Neuronal stem cell (in vitro differentiated cells): Measurements from ENCODE around the gene TWF2.

Experiments
- DNase-seq: peaks from one replicate; pipeline ENCODE4 v3.0.0-alpha.2; 2013; ENCODE audit warnings: low spot score
- H2AFZ ChIP-seq: one replicate; pipeline ENCODE4 v1.6.1; 2013; ENCODE audit warnings: mild to moderate bottlenecking, low read length, inconsistent platforms
- H2AK5ac ChIP-seq: 2 replicates; pipeline ENCODE4 v1.6.1; 2013; ENCODE audit warnings: low read depth, mild to moderate bottlenecking, inconsistent platforms, low read length, moderate library complexity, mixed read lengths
- H2BK120ac ChIP-seq: 2 replicates; pipeline ENCODE4 v1.6.1; 2013; ENCODE audit warnings: low read depth, mild to moderate bottlenecking, inconsistent platforms, low read length, moderate library complexity, mixed read lengths
- H2BK12ac ChIP-seq: one replicate; pipeline ENCODE4 v1.6.1; 2013; ENCODE audit warnings: low read length, inconsistent platforms
- H2BK15ac ChIP-seq: 2 replicates; pipeline ENCODE4 v1.6.1; 2013; ENCODE audit warnings: mild to moderate bottlenecking, low read length, inconsistent platforms, mixed read lengths
- H2BK5ac ChIP-seq: one replicate; pipeline ENCODE4 v1.6.1; 2013; ENCODE audit warnings: inconsistent platforms, mild to moderate bottlenecking, low read length, moderate library complexity
- H3K14ac ChIP-seq: one replicate; pipeline ENCODE4 v1.6.1; 2013; ENCODE audit warnings: low read length, inconsistent platforms
- H3K18ac ChIP-seq: 2 replicates; pipeline ENCODE4 v1.6.1; 2013; ENCODE audit warnings: low read length, inconsistent platforms
- H3K23ac ChIP-seq: 2 replicates; pipeline ENCODE4 v1.6.1; 2013; ENCODE audit warnings: low read depth, mild to moderate bottlenecking, mixed read lengths, low read length, inconsistent platforms; ENCODE audit not compliant: poor library complexity
- H3K27ac ChIP-seq: replicated peaks from 3 replicates; pipeline ENCODE4 v1.5.1; 2013; ENCODE audit warnings: low read length, inconsistent platforms
- H3K27me3 ChIP-seq, 3 experiments: 2 replicates each; pipeline ENCODE4 v1.6.1; 2013; ENCODE audit warnings: low read length in 3 of 3, mild to moderate bottlenecking in 2 of 3, inconsistent platforms in 1 of 3, low read depth in 1 of 3, mixed read lengths in 1 of 3, moderate library complexity in 1 of 3; ENCODE audit not compliant: control insufficient read depth in 3 of 3, insufficient read depth in 3 of 3
- H3K36me3 ChIP-seq, 2 donors: replicated peaks in 1 of 2; 2 replicates each; pipeline ENCODE4 v1.6.1; 2013; ENCODE audit warnings: low read length in 2 of 2; ENCODE audit not compliant: control insufficient read depth in 2 of 2, insufficient read depth in 2 of 2
- H3K4ac ChIP-seq: 2 replicates; pipeline ENCODE4 v1.6.1; 2013; ENCODE audit warnings: inconsistent platforms, mild to moderate bottlenecking, low read length, moderate library complexity
- H3K4me1 ChIP-seq, 2 donors: 1 replicate in 1 of 2; 2 replicates in 1 of 2; pipeline ENCODE4 v1.6.1; 2013; ENCODE audit warnings: low read length in 2 of 2, low read depth in 1 of 2; ENCODE audit not compliant: control insufficient read depth in 2 of 2, insufficient read depth in 1 of 2
- H3K4me2 ChIP-seq: one replicate; pipeline ENCODE4 v1.6.1; 2013; ENCODE audit warnings: mild to moderate bottlenecking, low read length, inconsistent platforms; ENCODE audit not compliant: insufficient read depth, poor library complexity, severe bottlenecking
- H3K4me3 ChIP-seq, 2 donors: 2 replicates each; pipeline ENCODE4 v1.5.1; 2013; ENCODE audit warnings: low read length in 2 of 2, mild to moderate bottlenecking in 2 of 2, inconsistent platforms in 1 of 2, moderate library complexity in 1 of 2
- H3K79me1 ChIP-seq: one replicate; pipeline ENCODE4 v1.6.1; 2013; ENCODE audit warnings: low read depth, mild to moderate bottlenecking, inconsistent platforms, low read length, moderate library complexity
- H3K9ac ChIP-seq: one replicate; pipeline ENCODE4 v1.6.1; 2013; ENCODE audit warnings: mild to moderate bottlenecking, low read depth, low read length, inconsistent platforms; ENCODE audit not compliant: poor library complexity
- H3K9me3 ChIP-seq, 2 donors: replicated peaks in 1 of 2; 2 replicates each; pipeline versions ENCODE3 to v1.6.1; 2013; ENCODE audit warnings: low read length in 2 of 2, mild to moderate bottlenecking in 2 of 2, inconsistent platforms in 1 of 2, low read depth in 1 of 2, mixed read lengths in 1 of 2, moderate library complexity in 1 of 2; ENCODE audit not compliant: control insufficient read depth in 2 of 2, insufficient read depth in 1 of 2
- H4K8ac ChIP-seq: one replicate; pipeline ENCODE4 v1.6.1; 2013; ENCODE audit warnings: low read depth, mild to moderate bottlenecking, inconsistent platforms, low read length, moderate library complexity
- H4K91ac ChIP-seq: one replicate; pipeline ENCODE4 v1.6.1; 2013; ENCODE audit warnings: low read length, low read depth, mild to moderate bottlenecking, inconsistent platforms; ENCODE audit not compliant: poor library complexity
- WGBS, 2 donors: extraction: QIAGEN DNeasy Blood & Tissue Kit; methylation state at CpG; one replicate each; pipeline ENCODE4 v1.1.7; 2013; ENCODE audit warnings: missing lambda C conversion rate in 2 of 2, mixed read lengths in 1 of 2; ENCODE audit not compliant: insufficient read length in 2 of 2, insufficient replicate concordance in 1 of 2; ENCODE audit errors: extremely low coverage in 2 of 2; 5-methylcytosine and 5-hydroxymethylcytosine counted together

Gene TWF2

DNA sequence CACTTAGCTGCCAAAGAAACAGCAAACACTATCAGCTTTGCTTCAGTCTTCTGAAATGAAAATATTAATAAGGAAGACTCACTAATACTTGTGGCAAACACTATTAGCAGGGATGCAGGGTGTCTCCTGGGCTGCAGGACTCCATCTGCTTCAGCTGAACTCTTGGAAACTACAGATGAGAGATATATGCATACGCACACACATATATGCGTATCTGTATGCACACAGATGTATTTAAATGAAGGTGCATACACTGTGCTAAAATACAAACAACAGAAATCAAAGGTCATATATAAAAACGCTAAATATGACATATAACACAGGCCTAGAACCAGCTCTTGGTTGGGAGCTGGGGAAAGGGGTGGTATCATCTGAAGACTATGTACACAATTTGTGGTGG lies 17.2 kb upstream of the TWF2 start:
- no peak overlapping the region for H3K14ac ChIP-seq
- no CpG with 5 or more reads among the region's 3 CpGs for WGBS, 2 donors
- H3K4ac ChIP-seq, result no peak overlapping the region
- H2BK12ac ChIP-seq, result no peak overlapping the region
- H3K27ac ChIP-seq, result no peak overlapping the region
- H3K79me1 ChIP-seq, result no peaks in the 10 kb centered on the region
- H3K18ac ChIP-seq, result no peak overlapping the region
- no peak overlapping the region for H3K23ac ChIP-seq
- H3K9ac ChIP-seq, result no peak overlapping the region
- no peaks in the 10 kb centered on the region for H3K27me3 ChIP-seq
- H4K8ac ChIP-seq, result no peak overlapping the region
- no peak overlapping the region for H2BK15ac ChIP-seq
- H3K36me3 ChIP-seq, result peaks cover 54 to 98% of the 10 kb centered on the region in 2 donors
- no peak overlapping the region for H2AFZ ChIP-seq
- H4K91ac ChIP-seq, result no peak overlapping the region
- no peak for DNase-seq
- H2AK5ac ChIP-seq, result no peak overlapping the region
- no peak overlapping the region for H3K4me3 ChIP-seq
- no peaks in the 10 kb centered on the region for H3K9me3 ChIP-seq
- no peak overlapping the region for H2BK120ac ChIP-seq
- no peak overlapping the region for H2BK5ac ChIP-seq
- H3K4me2 ChIP-seq, result no peak overlapping the region
- H3K4me1 ChIP-seq, result no peaks in the 10 kb centered on the region

DNA sequence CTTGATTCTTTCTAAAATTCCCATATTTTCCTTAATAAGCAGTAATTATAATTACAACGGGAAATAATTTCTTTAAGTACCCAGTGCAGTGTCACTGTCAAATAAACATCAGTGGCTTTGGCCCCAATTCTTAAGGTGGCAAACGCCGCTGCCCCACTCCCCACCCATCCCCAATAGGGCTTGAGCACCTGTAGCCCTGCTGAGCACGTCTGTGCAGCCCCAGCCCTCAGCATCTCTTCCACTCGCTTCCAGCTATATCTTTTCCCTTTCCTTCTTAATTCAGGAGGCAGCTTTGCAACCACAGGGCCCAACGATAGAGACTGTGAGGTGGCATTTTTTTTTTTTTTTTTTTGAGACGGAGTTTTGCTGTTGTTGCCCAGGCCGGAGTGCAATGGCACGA lies 15.7 kb upstream of the TWF2 start:
- Histone ChIP-seq H2BK5ac (no peak overlapping the region), H2BK120ac (no peak overlapping the region), H3K14ac (no peak overlapping the region), H2AK5ac (no peak overlapping the region), H4K8ac (no peak overlapping the region), H3K4ac (no peak overlapping the region), H3K18ac (no peak overlapping the region), H2BK12ac (no peak overlapping the region), H2BK15ac (no peak overlapping the region), H3K27ac (no peak overlapping the region), H3K4me2 (no peak overlapping the region), H3K36me3 (peaks cover 53 to 98% of the 10 kb centered on the region in 2 donors), H3K27me3 (no peaks in the 10 kb centered on the region), H3K4me1 (no peaks in the 10 kb centered on the region), H3K4me3 (no peak overlapping the region), H3K23ac (no peak overlapping the region), H4K91ac (no peak overlapping the region), H3K79me1 (no peaks in the 10 kb centered on the region), H2AFZ (no peak overlapping the region), H3K9ac (no peak overlapping the region), H3K9me3 (no peaks in the 10 kb centered on the region)
- DNase-seq, result no peak
- no CpG with 5 or more reads among the region's 9 CpGs for WGBS, 2 donors

DNA sequence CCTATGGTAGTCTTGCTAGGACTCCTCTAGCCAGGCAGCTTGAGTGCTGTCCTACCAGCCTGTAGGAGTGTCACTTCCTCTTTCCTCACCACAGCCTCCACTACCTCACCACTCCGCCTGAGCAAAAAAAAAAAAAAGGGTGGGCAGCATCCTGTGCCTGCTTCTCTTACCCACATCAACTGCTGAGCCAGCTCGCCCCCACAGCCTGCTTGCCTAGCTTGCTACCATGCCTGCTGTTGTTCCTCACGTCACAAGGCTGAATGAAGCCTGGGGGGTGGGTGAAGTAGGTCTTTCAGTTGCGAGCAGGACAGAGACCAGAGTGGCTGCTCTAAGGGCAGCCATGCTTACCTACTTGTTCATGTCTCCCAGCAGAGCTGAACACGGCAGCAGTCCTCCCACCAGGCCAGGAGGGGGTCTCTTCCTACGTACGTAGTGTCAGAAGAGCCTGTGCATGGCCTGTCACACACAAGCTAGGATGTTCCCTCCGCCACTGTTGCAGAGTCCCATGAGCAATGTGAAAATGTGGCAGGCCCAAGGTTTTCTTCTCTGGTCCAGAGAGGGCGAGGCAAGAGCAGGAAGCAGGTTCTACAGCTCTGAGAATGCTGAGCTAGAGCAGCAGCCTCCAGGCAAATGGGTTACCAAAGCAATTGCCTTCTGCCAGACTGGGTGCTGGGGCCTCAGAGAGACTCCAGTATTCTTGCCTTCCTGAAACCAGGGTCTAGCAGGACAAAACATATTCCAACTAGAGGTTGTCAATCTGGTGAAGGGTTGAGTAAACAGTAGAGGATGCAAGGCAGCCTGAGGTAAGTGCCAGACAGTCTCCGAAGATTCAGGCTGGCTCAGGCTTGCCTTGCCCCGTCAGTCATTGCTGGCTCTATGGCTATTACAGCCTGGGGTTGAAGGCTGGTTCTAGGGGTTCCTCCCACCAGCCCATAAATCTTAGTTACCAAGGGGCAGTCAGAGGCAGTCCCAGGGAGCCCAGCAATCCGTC lies 14.7 kb upstream of the TWF2 start:
- no peaks in the 10 kb centered on the region for H3K79me1 ChIP-seq
- H2BK120ac ChIP-seq, result no peak overlapping the region
- H2BK12ac ChIP-seq, result no peak overlapping the region
- no peak overlapping the region for H2BK15ac ChIP-seq
- H3K14ac ChIP-seq, result no peak overlapping the region
- no peak overlapping the region for H3K23ac ChIP-seq
- no peaks in the 10 kb centered on the region for H3K9me3 ChIP-seq
- H2AK5ac ChIP-seq, result no peak overlapping the region
- no peak overlapping the region for H3K9ac ChIP-seq
- H2AFZ ChIP-seq, result no peak overlapping the region
- no peak overlapping the region for H3K27ac ChIP-seq
- DNase-seq, result no peak
- no peak overlapping the region for H3K4ac ChIP-seq
- H3K27me3 ChIP-seq, result no peaks in the 10 kb centered on the region
- no peak overlapping the region for H3K4me3 ChIP-seq
- H3K4me1 ChIP-seq, result no peaks in the 10 kb centered on the region
- WGBS, 2 donors, result no CpG with 5 or more reads among the region's 12 CpGs
- peaks cover 46 to 97% of the 10 kb centered on the region in 2 donors for H3K36me3 ChIP-seq
- peak overlapping the region; percentile 6 for H3K18ac ChIP-seq
- no peak overlapping the region for H2BK5ac ChIP-seq
- H3K4me2 ChIP-seq, result no peak overlapping the region
- H4K91ac ChIP-seq, result no peak overlapping the region
- H4K8ac ChIP-seq, result no peak overlapping the region

DNA sequence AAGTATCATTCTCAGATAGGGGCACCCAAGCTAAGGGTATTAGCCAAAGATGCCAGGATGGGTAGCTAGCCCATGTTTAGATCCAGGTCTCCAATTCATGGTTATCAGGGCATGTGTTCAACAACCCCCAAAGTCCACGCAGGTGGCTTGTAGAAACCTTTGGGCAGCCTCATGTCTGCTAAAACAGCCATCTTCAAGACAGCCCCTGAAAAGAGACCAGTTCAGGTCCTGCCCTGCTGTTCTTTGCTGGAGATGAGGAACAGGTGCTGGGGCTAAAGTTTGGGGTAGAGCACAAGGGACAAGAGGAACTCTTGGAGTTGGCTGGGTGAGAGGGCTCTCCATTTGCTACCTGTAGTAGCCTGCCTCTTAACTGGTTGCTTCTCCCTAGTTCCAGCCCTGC lies 11.2 kb upstream of the TWF2 start:
- WGBS, 2 donors, result no CpG with 5 or more reads among the region's 1 CpG

More for the DNA sequence above, 11.2 kb upstream of the TWF2 start:
- H2BK5ac ChIP-seq, result no peak overlapping the region
- no peak overlapping the region for H2BK15ac ChIP-seq
- H3K14ac ChIP-seq, result no peak overlapping the region
- H3K4me1 ChIP-seq, result peaks cover 0 to 5% of the 10 kb centered on the region in 2 donors
- no peak overlapping the region for H3K9ac ChIP-seq
- no peak overlapping the region for H2BK120ac ChIP-seq
- H3K9me3 ChIP-seq, result no peaks in the 10 kb centered on the region
- no peak overlapping the region for H3K4me2 ChIP-seq
- no peak overlapping the region for H4K91ac ChIP-seq
- H2AFZ ChIP-seq, result no peak overlapping the region
- H3K18ac ChIP-seq, result no peak overlapping the region
- no peaks in the 10 kb centered on the region for H3K79me1 ChIP-seq
- H3K4me3 ChIP-seq, result no peak overlapping the region
- no peak overlapping the region for H4K8ac ChIP-seq
- no peak overlapping the region for H3K23ac ChIP-seq
- no peak overlapping the region for H2BK12ac ChIP-seq
- peaks cover 0 to 16% (median 0%) of the 10 kb centered on the region in 3 experiments for H3K27me3 ChIP-seq
- no peak for DNase-seq
- H3K4ac ChIP-seq, result no peak overlapping the region
- H3K27ac ChIP-seq, result no peak overlapping the region
- peaks cover 16 to 62% of the 10 kb centered on the region in 2 donors for H3K36me3 ChIP-seq
- H2AK5ac ChIP-seq, result no peak overlapping the region
